CD1c-positive myeloid dendritic cell (primary cell): ENCODE results near the gene XKR7.

Experiments
- DNase-seq: peaks from one replicate; pipeline ENCODE4 v3.0.0-alpha.2; 2016; ENCODE audit errors: extremely low spot score

The XKR7 gene

DNA sequence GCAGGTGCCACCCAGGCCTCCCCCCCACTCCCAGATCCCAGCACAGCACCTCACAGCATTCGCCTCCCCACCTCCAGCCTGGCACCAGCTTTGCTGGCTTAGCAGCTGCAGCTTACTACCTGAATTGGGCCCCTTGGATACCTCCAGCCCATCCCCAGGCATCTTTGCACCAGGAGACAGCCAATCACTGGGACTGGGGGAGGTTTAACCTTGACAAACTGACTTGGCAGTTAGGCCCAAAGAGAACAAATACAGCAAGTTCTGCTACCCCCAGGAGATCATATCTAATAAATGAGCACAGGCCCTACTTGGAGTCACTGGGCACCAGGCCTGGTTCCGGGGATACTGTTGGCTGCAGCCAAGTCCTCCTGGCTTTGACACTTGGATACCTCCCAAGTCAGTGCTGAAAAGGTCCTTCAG, 24.9 kb upstream of the XKR7 start:
- DNase-seq = no peak

DNA sequence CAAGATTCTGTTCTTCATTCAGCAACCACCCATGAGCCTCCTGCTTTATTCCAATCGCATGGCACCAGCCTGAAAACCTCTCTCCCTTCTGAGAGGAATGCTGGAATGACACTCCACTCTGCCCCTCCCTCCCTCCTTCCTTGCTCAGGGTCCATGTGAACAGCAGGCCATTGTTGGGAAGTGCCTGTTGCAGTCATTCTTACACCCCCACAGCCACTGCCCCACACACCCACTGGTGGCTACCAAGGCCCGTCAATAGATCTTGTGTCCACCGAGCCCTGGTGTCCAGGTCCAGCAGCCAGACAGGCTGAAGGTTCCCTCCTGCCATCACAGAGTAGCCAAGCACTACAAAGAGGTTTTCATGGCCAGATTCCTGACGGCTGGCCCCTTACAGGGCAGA, 22.6 kb upstream of the XKR7 start:
- DNase-seq = no peak

DNA sequence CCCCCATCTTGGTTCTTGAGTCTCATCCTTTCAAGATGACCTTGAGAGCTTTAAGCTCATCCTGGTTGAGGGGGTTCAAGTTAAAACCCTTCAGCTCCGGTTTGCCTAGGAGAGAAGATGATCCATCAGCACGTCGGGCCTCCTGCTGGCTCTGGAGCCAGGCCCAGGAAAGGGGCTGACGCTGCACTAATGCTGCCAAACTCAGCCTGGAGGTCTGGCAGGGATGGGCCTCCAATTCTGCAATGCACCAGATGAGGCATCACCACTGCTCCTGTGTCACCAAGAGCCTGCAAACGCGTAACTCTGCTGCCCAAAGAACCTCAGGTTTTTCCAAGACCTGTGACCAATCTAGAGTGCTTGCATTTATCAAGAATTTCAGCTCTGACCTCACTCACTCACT, 22.2 kb upstream of the XKR7 start:
- DNase-seq = no peak

GRCh38 chr20:31948008-31948407, 19.9 kb upstream of the XKR7 start:
- no peak for DNase-seq

DNA sequence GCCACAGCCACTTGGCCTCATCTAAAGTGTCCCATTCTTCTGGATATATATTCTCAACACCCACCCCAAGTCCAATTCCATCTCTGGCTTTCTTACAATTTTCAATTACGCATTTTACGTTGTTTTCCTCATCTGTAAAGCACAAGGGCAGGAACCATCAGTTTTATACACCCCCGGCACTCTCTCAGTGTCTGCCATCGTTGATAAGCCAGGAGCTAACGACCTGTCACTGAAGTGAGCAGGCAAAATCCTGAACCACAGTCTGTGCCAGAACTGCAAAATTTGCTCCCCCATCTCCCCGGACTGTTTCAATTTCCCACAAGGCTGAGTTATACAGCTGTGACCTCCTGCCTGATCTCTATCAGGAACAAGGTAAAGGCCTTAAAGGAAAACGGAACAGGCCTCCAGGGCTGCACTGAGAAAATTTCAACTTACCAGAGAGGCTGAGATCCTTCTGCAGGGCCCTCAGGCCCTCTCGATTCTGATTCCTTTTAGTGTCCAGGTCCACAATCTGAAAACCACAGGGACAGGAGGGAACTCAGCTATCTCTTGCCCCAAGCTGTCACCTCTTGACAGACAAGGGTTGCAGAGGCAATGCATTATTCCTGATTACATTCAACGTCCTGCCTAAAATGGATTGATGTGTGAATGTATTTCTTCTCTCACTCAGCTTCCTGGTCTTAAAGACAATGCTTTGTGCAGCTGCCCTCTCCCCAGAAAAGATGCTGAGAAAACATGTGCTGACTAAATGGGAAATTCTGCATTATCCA, 17.9 kb upstream of the XKR7 start:
- DNase-seq = no peak

DNA sequence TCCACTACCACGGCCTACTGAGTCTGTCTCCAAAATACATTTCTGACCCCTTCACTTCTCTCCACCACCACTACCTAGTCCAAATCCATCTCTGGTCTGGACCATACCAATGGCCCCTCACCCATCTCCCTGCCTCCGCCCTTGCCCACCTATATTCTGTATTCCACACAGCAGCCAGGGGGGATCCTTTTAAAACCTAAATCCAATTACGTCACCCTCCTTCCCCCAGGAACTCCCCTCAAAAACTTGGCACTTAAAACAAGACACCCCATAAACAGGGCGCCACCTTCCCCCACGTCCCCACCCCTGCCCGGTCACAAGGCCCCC, 16.8 kb upstream of the XKR7 start:
- DNase-seq = no peak

- DNase-seq = peak; percentile 100
Observed at GRCh38 chr20:31951530-31952453, 16.2 kb upstream of the XKR7 start, which contains the start of gene PDRG1. PDRG1 (minus strand) TSS chr20:31952046; CDS start chr20:31951961, 85 bp downstream.

DNA sequence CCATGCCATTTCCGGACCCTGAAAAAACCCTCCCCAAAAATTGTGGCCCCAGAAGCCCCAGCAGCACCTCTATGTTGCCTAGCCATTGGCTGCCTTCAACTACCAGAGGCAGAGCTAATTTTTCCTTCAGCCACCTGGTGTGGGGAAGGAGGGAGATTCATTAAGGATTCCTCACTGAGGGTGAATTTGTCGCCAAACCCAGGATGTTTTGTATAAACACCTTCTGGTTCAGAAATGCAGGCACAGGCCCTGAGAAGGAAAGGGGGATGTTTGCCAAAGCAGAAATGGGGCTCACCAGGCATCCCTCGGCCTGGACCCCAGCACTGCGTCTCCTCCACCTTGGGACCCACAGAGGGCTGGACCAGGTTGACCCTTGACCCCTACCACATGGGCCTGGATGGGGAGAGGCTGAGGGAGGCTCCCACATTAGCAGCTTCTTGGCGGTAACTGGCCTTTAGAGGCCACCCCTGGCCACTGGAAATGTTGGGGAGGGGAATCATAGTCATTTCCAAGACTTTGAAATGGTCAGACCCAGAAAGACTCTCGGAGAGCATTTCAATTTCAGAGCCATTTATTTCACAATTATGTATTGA, 14.3 kb upstream of the XKR7 start:
- no peak for DNase-seq

DNA sequence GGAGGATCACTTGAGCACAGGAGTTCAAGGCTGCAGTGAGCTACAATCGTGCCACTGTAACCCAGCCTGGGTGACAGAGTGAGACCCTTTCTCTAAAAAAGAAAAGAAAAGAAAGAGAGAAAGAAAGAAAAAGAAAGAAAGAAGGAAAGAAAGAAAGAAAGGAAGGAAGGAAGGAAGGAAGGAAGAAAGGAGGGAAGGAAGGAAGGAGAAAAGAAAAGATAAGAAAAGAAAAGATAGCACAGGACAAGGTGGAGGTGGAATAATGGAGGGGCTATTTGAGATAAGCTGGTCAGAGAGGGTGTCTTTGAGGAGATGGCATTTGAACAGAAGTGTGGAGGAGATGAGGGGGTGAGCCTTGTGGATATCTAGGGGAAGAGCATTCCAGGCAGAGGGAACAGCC, 13.5 kb upstream of the XKR7 start:
- DNase-seq = no peak

- DNase-seq = peak; percentile 8
Observed at GRCh38 chr20:31956556-31957526, 11.1 kb upstream of the XKR7 start.

- DNase-seq = no peak
Observed at GRCh38 chr20:31962761-31963160, 5.2 kb upstream of the XKR7 start.

GRCh38 chr20:31963889-31964288, 4.1 kb upstream of the XKR7 start:
- no peak for DNase-seq

- no peak for DNase-seq
Observed at GRCh38 chr20:31966991-31967655, 828 bp upstream of the XKR7 start.

GRCh38 chr20:31968291-31969126, 558 bp downstream of the XKR7 start:
- peak; percentile 87 for DNase-seq

DNA sequence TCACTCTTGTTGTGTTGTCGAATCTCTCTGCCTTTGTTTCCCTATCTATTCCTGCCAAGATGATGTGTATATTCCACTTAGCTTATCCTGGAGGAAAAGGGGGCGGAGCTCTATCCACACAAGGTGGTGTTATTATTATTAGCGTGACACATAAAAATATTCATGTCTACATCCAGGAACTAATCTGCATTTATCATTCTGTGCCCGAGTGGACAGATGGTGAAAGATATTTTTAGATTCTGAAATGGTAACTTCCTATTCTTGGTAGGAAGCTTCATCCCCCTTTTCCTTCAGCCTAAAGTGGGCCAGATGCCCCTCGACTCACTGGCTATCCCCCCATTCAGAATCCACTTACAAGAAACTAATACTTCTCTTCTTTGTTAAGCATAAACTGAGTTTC, 2.0 kb downstream of the XKR7 start:
- DNase-seq = no peak

- DNase-seq = no peak
Observed at GRCh38 chr20:31972471-31973021, 4.6 kb downstream of the XKR7 start.

DNA sequence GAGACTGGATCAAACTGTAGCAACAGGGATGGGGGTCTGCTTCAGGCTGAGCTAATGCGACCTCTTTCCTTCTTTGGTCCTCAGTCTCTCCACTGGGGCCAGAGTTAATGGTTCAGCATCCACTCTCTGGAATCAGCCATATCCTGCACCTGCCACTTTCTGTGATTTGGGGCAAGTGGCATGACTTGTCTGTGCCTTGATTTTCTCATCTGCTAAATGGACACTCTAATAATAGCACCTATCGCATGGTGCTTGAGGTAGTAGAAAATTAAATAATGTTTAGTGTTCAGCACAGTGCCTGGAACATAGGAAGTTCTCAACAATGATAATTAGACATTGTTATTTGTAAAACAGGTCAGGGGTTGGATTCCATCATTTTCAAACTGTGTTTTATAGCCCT, 6.3 kb downstream of the XKR7 start:
- DNase-seq = no peak

- no peak for DNase-seq
Observed at GRCh38 chr20:31974951-31975487, 7.1 kb downstream of the XKR7 start.

DNA sequence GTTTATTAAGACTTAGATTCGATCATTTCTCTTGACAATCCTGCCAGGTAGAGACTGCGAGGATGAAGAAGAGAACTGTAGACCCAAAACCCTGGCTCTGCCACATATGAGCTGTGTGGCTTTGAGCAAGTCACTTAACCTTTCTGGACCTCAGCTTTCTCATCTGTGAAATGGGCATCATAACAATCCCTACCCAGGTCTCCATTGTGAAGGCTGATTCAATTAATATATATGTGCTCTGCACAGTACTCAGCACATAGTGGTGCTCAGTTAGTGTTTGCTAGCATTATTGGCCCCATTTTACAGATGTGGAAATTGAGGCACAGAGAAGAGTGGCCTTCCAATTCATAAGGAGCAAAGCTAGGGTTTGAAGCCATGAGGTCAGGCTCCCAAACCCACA, 7.9 kb downstream of the XKR7 start:
- no peak for DNase-seq
